NCI-H146 treated with DMSO at 0.1 percent for 48 hours (cell line): ENCODE data around the gene CNNM1.

Experiments
- DNase-seq: peaks from one replicate; lab custom pipeline; 2025; ENCODE audit not compliant: unreplicated experiment; lab: John Stamatoyannopoulos, UW

The CNNM1 gene

GRCh38 chr10:99337311-99337811, 8.2 kb downstream of the CNNM1 start:
- no peak for DNase-seq

GRCh38 chr10:99337901-99338300, 8.7 kb downstream of the CNNM1 start:
- DNase-seq = no peak

- no peak for DNase-seq
Measured at GRCh38 chr10:99339077-99339476, 9.9 kb downstream of the CNNM1 start.

- no peak for DNase-seq
Measured at GRCh38 chr10:99339563-99340047, 10.4 kb downstream of the CNNM1 start.

- DNase-seq = no peak
Measured at GRCh38 chr10:99340650-99341049, 11.5 kb downstream of the CNNM1 start.

GRCh38 chr10:99341248-99341647, 12.1 kb downstream of the CNNM1 start:
- no peak for DNase-seq

GRCh38 chr10:99341860-99342490, 12.8 kb downstream of the CNNM1 start:
- no peak for DNase-seq

- DNase-seq = no peak
Measured at GRCh38 chr10:99343262-99343661, 14.1 kb downstream of the CNNM1 start.

- no peak for DNase-seq
Measured at GRCh38 chr10:99344715-99345114, 15.6 kb downstream of the CNNM1 start.

- no peak for DNase-seq
Measured at GRCh38 chr10:99345350-99345749, 16.2 kb downstream of the CNNM1 start.

GRCh38 chr10:99346247-99346646, 17.1 kb downstream of the CNNM1 start:
- DNase-seq = no peak

GRCh38 chr10:99347672-99348071, 18.5 kb downstream of the CNNM1 start:
- DNase-seq = no peak

GRCh38 chr10:99353182-99353581, 24.0 kb downstream of the CNNM1 start:
- no peak for DNase-seq

- DNase-seq = no peak
Measured at GRCh38 chr10:99357691-99358090, 28.5 kb downstream of the CNNM1 start.

- no peak for DNase-seq
Measured at GRCh38 chr10:99358101-99358500, 28.9 kb downstream of the CNNM1 start.

- DNase-seq = no peak
Measured at GRCh38 chr10:99360934-99361333, 31.8 kb downstream of the CNNM1 start.

- DNase-seq = no peak
Measured at GRCh38 chr10:99364125-99364524, 35.0 kb downstream of the CNNM1 start.

GRCh38 chr10:99365311-99365710, 36.2 kb downstream of the CNNM1 start:
- DNase-seq = no peak

GRCh38 chr10:99365736-99366135, 36.6 kb downstream of the CNNM1 start:
- no peak for DNase-seq

- no peak for DNase-seq
Measured at GRCh38 chr10:99366666-99367065, 37.5 kb downstream of the CNNM1 start.

- no peak for DNase-seq
Measured at GRCh38 chr10:99368646-99369045, 39.5 kb downstream of the CNNM1 start.

- no peak for DNase-seq
Measured at GRCh38 chr10:99369126-99369525, 40.0 kb downstream of the CNNM1 start.

- no peak for DNase-seq
Measured at GRCh38 chr10:99369551-99369950, 40.4 kb downstream of the CNNM1 start.
